NOMO-1 treated with DMSO at 0.1 percent for 48 hours (cell line): ENCODE measurements around the gene ZFYVE16.
"Not testable (repeated sequence)": the region's sequence is repeated elsewhere in the genome, so short reads cannot be mapped to it uniquely, and the experiment has no call there.

Experiments used
- DNase-seq: peaks from one replicate; lab custom pipeline; 2025; ENCODE audit not compliant: unreplicated experiment; lab: John Stamatoyannopoulos, UW

The ZFYVE16 gene

GRCh38 chr5:80407735-80408483, at the start of gene ZFYVE16:
Gene ZFYVE16, plus strand, starts transcription at chr5:80408064. Its CDS starts 26,084 bp downstream, at chr5:80434148.
- peak; percentile 93 for DNase-seq

GRCh38 chr5:80360914-80361444, 46.9 kb upstream of the ZFYVE16 start:
- no peak for DNase-seq

GRCh38 chr5:80364892-80365291, 43.0 kb upstream of the ZFYVE16 start:
- DNase-seq = no peak

GRCh38 chr5:80368661-80369480, 39.0 kb upstream of the ZFYVE16 start:
- no peak for DNase-seq

- DNase-seq = no peak
Observed at GRCh38 chr5:80369521-80369920, 38.3 kb upstream of the ZFYVE16 start.

- DNase-seq = no peak
Observed at GRCh38 chr5:80370390-80370789, 37.5 kb upstream of the ZFYVE16 start.

- no peak for DNase-seq
Observed at GRCh38 chr5:80372780-80373179, 35.1 kb upstream of the ZFYVE16 start.

- no peak for DNase-seq
Observed at GRCh38 chr5:80374188-80374587, 33.7 kb upstream of the ZFYVE16 start.

GRCh38 chr5:80376557-80376956, 31.3 kb upstream of the ZFYVE16 start:
- no peak for DNase-seq

GRCh38 chr5:80382488-80382887, 25.4 kb upstream of the ZFYVE16 start:
- DNase-seq = no peak

GRCh38 chr5:80387063-80387768, 20.6 kb upstream of the ZFYVE16 start:
- DNase-seq = peak; percentile 29

GRCh38 chr5:80389580-80389979, 18.3 kb upstream of the ZFYVE16 start:
- no peak for DNase-seq

GRCh38 chr5:80390413-80390812, 17.5 kb upstream of the ZFYVE16 start:
- not testable (repeated sequence) for DNase-seq

- DNase-seq = not testable (repeated sequence)
Observed at GRCh38 chr5:80391267-80391666, 16.6 kb upstream of the ZFYVE16 start.

- peak; percentile 92 for DNase-seq
Observed at GRCh38 chr5:80399526-80400239, 8.2 kb upstream of the ZFYVE16 start.

- peak; percentile 26 for DNase-seq
Observed at GRCh38 chr5:80400368-80400767, 7.5 kb upstream of the ZFYVE16 start.

- DNase-seq = peak; percentile 35
Observed at GRCh38 chr5:80403782-80404181, 4.1 kb upstream of the ZFYVE16 start.

- peak; percentile 64 for DNase-seq
Observed at GRCh38 chr5:80406980-80407734, 707 bp upstream of the ZFYVE16 start.

GRCh38 chr5:80408484-80409366, 861 bp downstream of the ZFYVE16 start:
- DNase-seq = no peak
